Lung (tissue), 12 donors: ENCODE results near the gene EPB41L2. TPM values are rescaled to one million over a fixed set of nuclear protein-coding genes. Genes with fewer than 3 reads are reported as not detected.

Experiments
- ATAC-seq: fragments of 200-7000 bp; cut with Tn5 transposase; one replicate; pipeline ENCODE4 v1.9.1; 2020; ENCODE audit warnings: moderate number of reproducible peaks; ENCODE audit not compliant: insufficient read depth, low FRiP score
- DNase-seq, 3 donors: peaks; one replicate each; pipeline ENCODE4 v3.0.0-alpha.2; 2013 to 2017
- H3K27ac ChIP-seq, 2 donors: one replicate each; pipeline ENCODE4 v1.5.1; 2013; ENCODE audit warnings: mild to moderate bottlenecking in 2 of 2, moderate library complexity in 2 of 2, control low read depth in 1 of 2, inconsistent platforms in 1 of 2, low read depth in 1 of 2, low read length in 1 of 2
- H3K27me3 ChIP-seq, 3 donors: one replicate each; pipeline ENCODE4 v1.5.1; 2013; ENCODE audit warnings: low read length in 2 of 3; ENCODE audit not compliant: control insufficient read depth in 3 of 3, insufficient read depth in 3 of 3
- H3K36me3 ChIP-seq, 4 donors: one replicate each; pipeline ENCODE4 v1.5.1; 2013; ENCODE audit warnings: low read length in 4 of 4, mild to moderate bottlenecking in 1 of 4, moderate library complexity in 1 of 4; ENCODE audit not compliant: control insufficient read depth in 4 of 4, insufficient read depth in 4 of 4
- H3K4me1 ChIP-seq, 5 donors: one replicate each; pipeline ENCODE4 v1.5.1; 2013; ENCODE audit warnings: low read length in 5 of 5, mild to moderate bottlenecking in 2 of 5, moderate library complexity in 1 of 5; ENCODE audit not compliant: control insufficient read depth in 5 of 5, insufficient read depth in 5 of 5
- H3K4me3 ChIP-seq: one replicate; pipeline ENCODE4 v1.5.1; 2013; ENCODE audit warnings: mild to moderate bottlenecking, control low read depth, moderate library complexity
- H3K9ac ChIP-seq, 2 donors: one replicate each; pipeline ENCODE4 v1.5.1; 2013; ENCODE audit warnings: low read length in 2 of 2, control low read depth in 1 of 2; ENCODE audit not compliant: insufficient read depth in 1 of 2
- H3K9me3 ChIP-seq, 4 donors: one replicate each; pipeline ENCODE4 v1.5.1; 2013; ENCODE audit warnings: low read length in 3 of 4, mild to moderate bottlenecking in 1 of 4, moderate library complexity in 1 of 4; ENCODE audit not compliant: control insufficient read depth in 4 of 4, insufficient read depth in 3 of 4
- CTCF ChIP-seq: IDR thresholded peaks from 2 replicates; pipeline ENCODE4 v1.5.1; 2012; ENCODE audit warnings: mild to moderate bottlenecking; ENCODE audit errors: control extremely low read depth, extremely low read depth
- WGBS, 2 donors: extraction: QIAGEN DNeasy Blood & Tissue Kit; methylation state at CpG; one replicate each; pipeline ENCODE4 v1.1.7; 2013; 5-methylcytosine and 5-hydroxymethylcytosine counted together
- polyA plus RNA-seq, 2 donors: library from polyadenylated mRNA; stranded (reverse); fragments of 200-250 nt; gene quantifications; one replicate each; pipeline ENCODE4 v1.2.1, GENCODE V29; 2013
- total RNA-seq, 2 donors: library from RNA; depleted of rRNA in 1 of 2; stranded (reverse); fragments of >200 nt in 1 of 2; gene quantifications; one replicate each; pipeline ENCODE4 v1.2.1, GENCODE V29; 2014 to 2021
- donor health status: control.
- donor health status: control.
- donor health status: Bipolar disorder and iron deficiency.
- donor health status: healthy.
- donor health status: DM: yes; HTN: yes; CAD: no.

Gene EPB41L2
- total and polyA plus RNA-seq, 4 donors = 21.9 to 265 (median 52.7) TPM

GRCh38 chr6:130975325-130975724, 87.7 kb downstream of the EPB41L2 start:
- ATAC-seq = no peak
- peaks cover 2 to 23% (median 15%) of the 10 kb centered on the region in 5 donors for H3K4me1 ChIP-seq
- no peaks in the 10 kb centered on the region for H3K36me3 ChIP-seq
- no peak overlapping the region for H3K27ac ChIP-seq
- no peak for DNase-seq
- no peak overlapping the region for H3K9ac ChIP-seq
- H3K27me3 ChIP-seq = no peaks in the 10 kb centered on the region
- no peaks in the 10 kb centered on the region for H3K9me3 ChIP-seq
- H3K4me3 ChIP-seq = no peak overlapping the region
- TF ChIP-seq CTCF = no peak

- Histone ChIP-seq H3K27me3 (no peaks in the 10 kb centered on the region), H3K9me3 (no peaks in the 10 kb centered on the region), H3K36me3 (no peaks in the 10 kb centered on the region), H3K4me1 (peaks cover 2 to 14% (median 8%) of the 10 kb centered on the region in 5 donors), H3K27ac (no peak overlapping the region), H3K9ac (no peak overlapping the region), H3K4me3 (no peak overlapping the region)
- WGBS, 2 donors = 93 to 95% methylated on average over 3 of the region's 3 CpGs
- DNase-seq (no peak), ATAC-seq (no peak)
- no peak for TF ChIP-seq CTCF
These were observed 89.3 kb downstream of the EPB41L2 start for GRCh38 chr6:130973521-130974277.

GRCh38 chr6:130971504-130971903, 91.5 kb downstream of the EPB41L2 start:
- Histone ChIP-seq H3K27me3 (no peaks in the 10 kb centered on the region), H3K4me1 (peaks cover 0 to 32% (median 5%) of the 10 kb centered on the region in 5 donors), H3K9ac (no peak overlapping the region), H3K9me3 (no peaks in the 10 kb centered on the region), H3K27ac (no peak overlapping the region), H3K36me3 (no peaks in the 10 kb centered on the region), H3K4me3 (no peak overlapping the region)
- no peak for DNase-seq
- ATAC-seq = no peak
- TF ChIP-seq CTCF = no peak
- 93 to 95% methylated on average over 3 of the region's 3 CpGs for WGBS, 2 donors
